HK-2 (cell line): Measurements from ENCODE around the gene FAAH.

Experiments used
- DNase-seq: peaks from one replicate; pipeline ENCODE4 v3.0.0-alpha.2; 2018; ENCODE audit not compliant: unreplicated experiment

The FAAH gene

GRCh38 chr1:46422261-46422871 is 28.2 kb downstream of the FAAH start:
- DNase-seq, result no peak

GRCh38 chr1:46423574-46424240 is 29.6 kb downstream of the FAAH start:
- no peak for DNase-seq

DNA sequence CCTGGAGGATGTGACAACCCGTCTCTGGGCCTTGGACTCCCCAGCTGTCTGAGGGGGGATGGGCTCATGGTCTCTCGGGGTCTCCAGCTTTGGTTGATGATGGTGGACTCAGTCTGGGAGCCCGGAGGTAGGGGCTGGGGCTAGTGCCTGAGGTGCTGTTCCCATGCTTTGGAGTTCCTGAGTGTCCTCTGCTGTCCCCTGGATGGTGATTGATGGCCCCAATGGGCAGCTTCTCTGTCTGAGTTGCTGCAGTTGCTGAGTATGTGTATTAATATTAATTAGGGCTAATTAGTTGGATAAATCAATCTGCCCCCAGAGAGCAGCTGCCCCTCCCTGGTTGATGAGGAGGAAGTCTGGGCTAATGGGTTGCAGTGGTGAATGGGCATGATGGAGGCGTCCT is 30.6 kb downstream of the FAAH start:
- no peak for DNase-seq

DNA sequence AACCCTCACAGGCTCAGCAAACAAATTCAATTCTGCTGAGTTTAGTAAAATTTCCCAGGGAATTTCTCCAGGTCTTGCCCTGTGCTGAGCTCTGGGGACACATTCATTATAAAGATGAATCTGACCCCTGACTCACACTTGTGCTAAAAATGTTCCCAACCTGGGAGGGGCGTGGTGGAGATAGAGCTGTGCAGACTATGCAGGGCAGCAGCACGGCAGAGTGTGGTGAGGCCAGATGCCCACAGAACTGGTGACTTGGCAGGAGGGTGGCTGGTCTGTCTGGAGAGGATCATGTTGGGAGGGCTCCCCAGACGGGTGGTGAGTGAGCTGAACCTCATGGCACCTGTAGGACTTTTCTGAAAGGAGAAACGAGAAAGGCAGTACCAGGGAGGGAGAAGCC is 31.6 kb downstream of the FAAH start:
- no peak for DNase-seq

GRCh38 chr1:46427541-46427940 is 33.4 kb downstream of the FAAH start:
- DNase-seq, result no peak

DNA sequence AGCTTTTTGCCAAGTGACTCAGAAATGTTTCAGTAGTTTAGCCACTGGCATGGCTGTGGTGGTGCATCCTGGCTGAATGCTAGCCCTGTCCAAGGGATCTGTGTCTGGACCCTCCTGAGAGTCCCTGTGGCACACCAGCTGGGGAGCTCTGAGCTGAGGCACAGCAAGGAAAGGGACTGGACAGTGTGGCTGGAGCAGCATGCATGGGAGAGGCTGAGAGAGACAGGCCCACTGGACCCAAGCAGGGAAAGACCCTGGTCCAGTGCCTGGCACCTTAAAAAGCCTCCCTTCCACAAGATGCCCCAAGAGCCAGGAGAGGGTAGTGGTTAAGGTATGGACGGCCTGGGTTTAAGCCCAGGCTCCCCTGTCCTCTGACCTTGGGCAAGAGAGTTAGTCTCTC is 35.3 kb downstream of the FAAH start:
- DNase-seq, result no peak

- no peak for DNase-seq
These were observed 37.6 kb downstream of the FAAH start for GRCh38 chr1:46431695-46432094.

- DNase-seq, result no peak
These were observed 38.7 kb downstream of the FAAH start for GRCh38 chr1:46432781-46433327.

DNA sequence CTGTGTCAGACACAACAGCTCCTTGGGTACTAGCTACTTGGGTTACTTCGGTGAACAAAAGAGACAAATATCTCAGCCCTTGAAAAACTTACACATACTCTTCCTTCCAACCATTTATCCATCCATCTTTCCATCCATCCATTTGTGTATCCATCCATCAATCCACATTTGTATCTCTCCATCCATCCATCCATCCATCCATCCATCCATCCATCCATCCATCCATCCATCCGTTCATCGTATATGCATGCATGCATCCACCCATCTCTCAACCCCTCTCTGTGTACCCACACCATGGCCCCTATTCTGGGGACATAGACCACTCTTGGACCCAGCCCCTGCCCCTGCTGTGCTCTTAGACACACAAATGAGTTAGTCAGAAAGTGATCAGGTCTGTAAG is 40.2 kb downstream of the FAAH start:
- DNase-seq, result no peak

DNA sequence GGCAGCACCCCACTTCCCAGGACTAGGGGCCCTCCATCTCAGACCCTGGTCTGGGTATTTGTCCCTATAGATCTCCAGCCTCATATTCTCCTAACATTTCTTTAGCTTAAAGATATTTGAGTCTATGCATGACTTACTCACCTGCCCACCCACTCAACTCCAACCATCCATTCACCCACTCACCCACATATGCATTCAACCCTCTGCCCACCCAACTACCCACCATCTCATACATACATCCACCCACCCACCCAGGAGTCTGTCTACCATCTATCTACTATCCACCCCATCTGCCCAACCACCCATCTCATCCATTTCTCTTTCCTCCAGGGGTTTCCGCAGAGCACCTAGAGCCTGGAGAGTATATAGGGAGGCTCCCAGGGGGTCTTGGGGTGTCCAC is 42.7 kb downstream of the FAAH start:
- no peak for DNase-seq

GRCh38 chr1:46437723-46438122 is 43.6 kb downstream of the FAAH start:
- DNase-seq, result no peak

DNA sequence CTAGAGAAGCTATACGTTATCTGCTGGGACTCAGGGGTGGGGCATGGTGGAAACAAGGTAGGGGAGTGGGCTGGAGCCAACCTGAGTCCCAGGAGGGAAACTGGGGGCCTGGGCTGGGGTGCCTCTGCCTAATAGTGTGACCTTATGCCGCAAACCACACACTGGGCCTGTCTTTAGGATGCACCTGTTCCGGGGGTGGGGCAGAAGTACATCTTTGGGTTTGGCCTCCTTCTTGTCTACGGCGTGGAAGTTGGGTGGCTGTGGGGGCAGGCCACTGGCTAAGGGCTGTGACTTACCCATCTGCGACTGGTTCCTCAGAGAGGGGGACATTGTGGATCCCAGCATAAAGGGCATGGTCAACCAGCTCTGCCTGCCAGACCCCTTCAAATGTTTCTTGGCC is 44.2 kb downstream of the FAAH start:
- DNase-seq, result no peak

- no peak for DNase-seq
These were observed 46.4 kb downstream of the FAAH start for GRCh38 chr1:46440478-46440877.

- DNase-seq, result peak; percentile 83
These were observed 48.4 kb downstream of the FAAH start for GRCh38 chr1:46442317-46443161.

DNA sequence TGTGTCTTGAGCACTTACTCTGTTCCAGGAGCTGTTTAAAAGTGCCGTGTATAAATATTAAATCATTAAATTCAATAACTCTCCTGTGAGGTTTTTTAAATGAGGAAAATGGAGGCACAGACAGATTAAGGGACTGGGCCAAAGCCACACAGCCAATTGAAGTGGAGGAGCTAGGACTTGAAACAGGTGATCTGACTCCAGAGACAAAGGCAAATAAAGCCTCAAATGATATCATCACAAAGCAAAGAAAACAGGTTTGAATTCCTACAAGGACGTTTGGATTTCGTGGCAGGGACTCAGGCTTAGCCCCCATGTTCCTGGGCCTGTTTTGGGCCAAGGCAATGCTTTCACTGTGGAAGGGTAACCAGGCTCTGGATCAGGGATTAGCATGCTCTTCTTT is 50.3 kb downstream of the FAAH start:
- DNase-seq, result no peak

GRCh38 chr1:46445773-46446256 is 51.7 kb downstream of the FAAH start:
- no peak for DNase-seq

GRCh38 chr1:46446646-46447498 is 52.8 kb downstream of the FAAH start:
- peak; percentile 74 for DNase-seq

- DNase-seq, result no peak
These were observed 53.5 kb downstream of the FAAH start for GRCh38 chr1:46447499-46448108.

DNA sequence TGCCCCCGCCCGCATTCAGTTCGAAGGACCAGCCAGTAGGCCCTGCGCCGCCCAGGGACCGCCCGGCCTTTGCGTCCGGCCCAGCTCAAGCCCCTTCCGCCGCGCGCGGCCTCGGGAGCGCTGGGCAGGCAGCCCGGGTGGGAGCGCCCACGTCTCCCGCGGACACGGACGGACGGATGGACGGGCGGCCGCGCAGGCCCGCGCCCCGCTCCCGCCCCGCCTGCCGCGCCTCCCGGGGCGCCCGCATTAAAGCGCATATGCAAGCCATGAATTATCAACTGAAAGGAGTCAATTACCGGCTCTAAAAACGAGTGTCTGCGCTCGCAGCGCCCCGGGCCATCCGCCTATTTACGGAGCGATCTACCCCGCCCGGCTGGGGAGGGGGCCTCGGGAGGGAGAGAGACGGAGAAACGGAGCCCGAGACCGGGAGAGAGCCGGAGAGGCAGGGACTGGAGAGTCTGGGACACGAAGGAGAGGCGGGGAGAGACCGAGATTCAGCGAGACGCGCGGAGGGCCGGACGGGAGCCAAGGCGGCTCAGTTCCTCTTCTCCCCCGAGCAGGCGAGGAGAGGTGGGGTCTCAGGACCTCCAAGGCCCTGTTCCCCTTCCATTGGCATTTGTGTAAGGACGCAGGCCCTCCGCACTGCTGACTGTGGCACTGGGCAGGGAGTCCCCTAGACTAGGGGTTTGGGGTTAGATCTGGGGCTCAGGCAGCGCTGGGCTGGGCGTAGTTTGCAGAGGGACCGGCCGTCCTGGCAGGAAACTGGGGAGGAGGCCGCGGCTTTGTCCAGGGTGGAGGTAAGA is 54.2 kb downstream of the FAAH start:
- DNase-seq, result no peak
